ENCODE results near the gene ZNF398. TPM values are rescaled to one million over a fixed set of nuclear protein-coding genes. Genes with fewer than 3 reads are reported as not detected.

ZNF398 gene
- total RNA-seq, 4 donors from 2014 or later = 20.1 to 29.1 (median 26.2) TPM

- WGBS, 2 donors = 83 to 85% methylated on average over 2 of the region's 2 CpGs
- H3K4me3 ChIP-seq = no peak overlapping the region
These were observed 85.1 kb downstream of the ZNF398 start for GRCh38 chr7:149232362-149232761.

More at GRCh38 chr7:149232362-149232761, 85.1 kb downstream of the ZNF398 start:
- TF ChIP-seq CTCF (IDR thresholded peaks at IDR 0.05) = no peak
- no peak for TF ChIP-seq POLR2A (IDR thresholded peaks at IDR 0.05)
- TF ChIP-seq EP300 (IDR thresholded peaks at IDR 0.05) = no peak
- Histone ChIP-seq H3K27ac (no peak overlapping the region), H3K4me1 (no peaks in the 10 kb centered on the region), H3K9me3 (no peaks in the 10 kb centered on the region), H3K27me3 (no peaks in the 10 kb centered on the region), H3K36me3 (no peaks in the 10 kb centered on the region)
- no peak for DNase-seq (ENCODE audit: low spot score in 2 of 2)

Small RNA genes lying within 50 kb of the gene (small RNA-seq; reads per million reads assigned to genes)
- gene AC004890.1 (not detected), gene RN7SL521P (not detected)

Other genes with a start within 250 kb of the ZNF398 start
- gene PDIA4, start 118.9 kb upstream of the ZNF398 start, total RNA-seq = 100 to 1,000 TPM in 1 of 4 donors, 10 to 100 TPM in 3; 40.4 to 124 (median 45.2) TPM
- gene ZNF786, start 56.7 kb upstream of the ZNF398 start, total RNA-seq = 1 to 10 TPM; 6.9 to 9.0 (median 8.5) TPM
- 10 to 100 TPM in 1 of 4 donors, 1 to 10 TPM in 3; 1.9 to 10.9 (median 4.6) TPM for gene ZNF425, start 21.1 kb upstream of the ZNF398 start, total RNA-seq
- gene ZNF282, start 48.1 kb downstream of the ZNF398 start, total RNA-seq = 10 to 100 TPM; 19.7 to 31.5 (median 25.1) TPM
- 10 to 100 TPM in 2 of 4 donors, 1 to 10 TPM in 2; 8.4 to 12.6 (median 10.5) TPM for gene ZNF212, start 92.2 kb downstream of the ZNF398 start, total RNA-seq
- 10 to 100 TPM; 22.1 to 58.2 (median 31.2) TPM for gene ZNF783, start 114.7 kb downstream of the ZNF398 start, total RNA-seq